Endometrial microvascular endothelial cells (primary cell): ENCODE data around the gene PGK2. TPM values are rescaled to one million over a fixed set of nuclear protein-coding genes. Genes with fewer than 3 reads are reported as not detected.

Experiments used
- in situ Hi-C: cut with HindIII; loops from 2 replicates; pipeline ENCODE4 v1.10.0; 2017; ENCODE audit warnings: low sequenced_read_pairs, low pct_unique_long_range_greater_than_20kb; ENCODE audit errors: inconsistent ontology term
- total RNA-seq: library from RNA; depleted of rRNA; stranded (reverse); fragments of >200 nt; gene quantifications from one replicate; pipeline ENCODE4 v1.2.3, GENCODE V29; 2015; ENCODE audit errors: inconsistent ontology term

The PGK2 gene
- total RNA-seq, 1 donor from 2014 or later: not detected

DNA sequence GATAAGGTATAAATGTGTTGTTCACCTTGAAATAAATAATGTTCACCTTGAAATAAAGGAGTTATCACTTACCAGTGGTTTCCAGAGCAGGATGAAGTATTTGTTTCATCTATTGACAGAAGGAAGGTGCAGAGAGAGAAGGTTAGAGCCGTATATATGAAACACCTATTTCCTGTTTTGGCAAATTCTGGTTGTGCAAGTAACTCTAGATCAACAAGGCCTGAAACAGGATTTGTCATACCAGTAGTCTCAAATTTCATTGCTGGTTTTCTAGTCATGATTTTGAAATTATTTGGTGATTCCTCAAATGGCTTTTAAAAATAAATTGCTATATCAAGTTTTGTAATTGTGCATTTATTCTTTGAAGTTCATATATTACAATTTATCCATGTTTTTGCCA lies 42.8 kb downstream of the PGK2 start, which contains the start of gene CRISP3:
Gene CRISP3, minus strand, starts transcription at position 130 of the 400 bp plus-strand sequence. Its CDS starts 21 bp downstream, at position 109.
- in situ Hi-C loops: no loop called here

DNA sequence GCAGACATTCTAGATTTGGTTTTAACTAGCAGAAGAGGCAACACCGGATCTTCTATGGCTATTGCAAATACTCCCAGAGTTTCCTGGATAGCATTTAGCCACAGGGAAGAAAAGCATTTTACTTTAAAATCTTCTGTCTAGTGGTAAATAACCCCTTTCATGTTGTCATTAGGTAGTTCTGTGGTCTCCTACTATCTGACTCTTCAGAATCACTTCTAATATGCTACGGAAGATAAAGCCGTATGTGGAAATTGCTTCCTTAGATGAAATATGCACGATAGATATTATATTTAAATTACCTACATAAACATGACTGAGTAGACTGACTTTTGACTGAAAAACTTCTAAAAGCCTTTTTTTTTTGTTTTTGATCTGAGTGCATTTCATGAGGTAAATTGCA lies 43.7 kb downstream of the PGK2 start:
- in situ Hi-C loops: no loop called here

DNA sequence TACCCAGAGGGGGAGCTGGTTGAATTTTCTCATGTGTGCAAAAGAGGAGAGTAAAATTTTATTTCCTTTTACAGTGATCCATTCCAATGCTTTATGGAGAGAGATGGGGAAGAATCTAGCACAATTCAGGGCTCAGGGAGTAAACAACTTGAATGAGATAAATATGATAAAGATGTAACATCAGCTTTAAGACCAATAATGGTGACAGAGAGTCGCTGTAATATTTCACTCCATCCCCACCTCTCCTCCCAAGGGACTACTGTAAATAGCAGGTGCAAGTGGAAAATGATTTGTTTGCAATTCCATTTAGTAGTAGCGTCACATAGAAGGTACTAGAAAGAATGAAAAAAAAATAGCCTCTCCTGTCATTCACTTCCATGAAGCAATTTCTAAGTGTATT lies 47.7 kb downstream of the PGK2 start:
- in situ Hi-C loops: no loop called here

- in situ Hi-C loops: no loop called here
These were observed 51.0 kb downstream of the PGK2 start for GRCh38 chr6:49736017-49736508.

Other genes starting within 250 kb of the PGK2 start
- gene C6orf141, start 236.6 kb downstream of the PGK2 start, total RNA-seq: 3.6 TPM
- not detected for gene RHAG, start 150.4 kb downstream of the PGK2 start, total RNA-seq
- not detected for gene CRISP2, start 73.7 kb downstream of the PGK2 start, total RNA-seq
- gene CRISP3, start 42.9 kb downstream of the PGK2 start, total RNA-seq: not detected
- not detected for gene CRISP1, start 79.2 kb upstream of the PGK2 start, total RNA-seq
- gene DEFB114, start 176.9 kb upstream of the PGK2 start, total RNA-seq: not detected
- gene DEFB113, start 182.3 kb upstream of the PGK2 start, total RNA-seq: not detected
- not detected for gene DEFB110, start 234.7 kb upstream of the PGK2 start, total RNA-seq